T-helper 1 cell (primary cell): ENCODE measurements around the gene CSTF2T.
"Not testable (repeated sequence)": the region's sequence is repeated elsewhere in the genome, so short reads cannot be mapped to it uniquely, and the experiment has no call there.

Experiments used
- DNase-seq, 5 donors: peaks; one replicate each; pipeline ENCODE4 v3.0.0-alpha.2; 2012 to 2020

CSTF2T gene

DNA sequence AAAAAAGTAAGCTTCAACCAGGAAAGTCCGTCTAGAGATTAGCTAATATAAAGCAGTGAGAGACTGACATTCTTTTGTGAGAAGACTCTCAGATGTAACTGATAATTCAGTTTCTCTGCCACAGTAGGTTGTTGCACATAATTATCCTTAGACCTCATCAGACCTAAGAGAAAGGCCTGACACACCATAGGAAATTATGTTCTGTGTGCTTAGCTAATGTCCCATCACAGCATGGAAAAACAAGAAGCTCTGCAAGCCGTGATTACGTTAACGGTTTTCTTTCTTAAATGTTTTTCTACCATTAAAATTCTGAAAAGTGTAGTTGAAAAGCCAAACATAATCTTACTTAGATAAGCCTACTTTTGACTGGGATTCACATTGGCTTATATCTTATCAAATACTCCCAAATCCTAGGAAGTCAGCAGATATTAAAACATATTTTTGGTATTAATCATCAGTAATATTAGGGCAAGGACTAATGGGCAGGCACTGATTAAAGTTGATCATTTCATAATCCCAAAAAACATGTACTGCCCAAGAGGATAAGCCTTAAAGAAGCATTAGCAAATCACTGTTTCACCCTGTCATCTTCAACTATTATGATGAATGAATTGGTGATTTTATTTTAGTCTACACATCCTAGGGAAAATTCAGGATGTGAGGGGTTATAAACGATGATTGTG is 5.2 kb downstream of the CSTF2T start:
- DNase-seq = no peak

- no peak for DNase-seq
Observed at GRCh38 chr10:51691135-51691534, 8.3 kb downstream of the CSTF2T start.

DNA sequence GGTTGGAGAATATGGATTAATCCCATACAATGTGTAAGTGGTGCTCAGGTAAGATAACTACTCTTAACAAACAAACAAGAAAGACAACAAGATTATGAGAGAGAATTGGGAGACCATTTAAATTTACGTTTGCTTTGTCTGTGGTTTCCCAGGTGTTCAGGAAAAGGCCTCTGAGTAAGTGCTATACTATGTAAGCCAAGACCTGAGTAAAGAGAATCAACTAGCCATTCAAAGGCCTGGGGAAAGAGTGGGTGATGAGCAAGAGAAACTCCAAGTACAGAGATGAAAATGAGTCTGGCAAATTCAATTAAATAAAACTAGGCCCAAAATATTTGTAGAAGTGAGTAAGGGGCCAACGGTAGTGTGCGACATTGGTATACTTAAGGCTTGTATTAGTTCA is 9.9 kb downstream of the CSTF2T start:
- DNase-seq = no peak

DNA sequence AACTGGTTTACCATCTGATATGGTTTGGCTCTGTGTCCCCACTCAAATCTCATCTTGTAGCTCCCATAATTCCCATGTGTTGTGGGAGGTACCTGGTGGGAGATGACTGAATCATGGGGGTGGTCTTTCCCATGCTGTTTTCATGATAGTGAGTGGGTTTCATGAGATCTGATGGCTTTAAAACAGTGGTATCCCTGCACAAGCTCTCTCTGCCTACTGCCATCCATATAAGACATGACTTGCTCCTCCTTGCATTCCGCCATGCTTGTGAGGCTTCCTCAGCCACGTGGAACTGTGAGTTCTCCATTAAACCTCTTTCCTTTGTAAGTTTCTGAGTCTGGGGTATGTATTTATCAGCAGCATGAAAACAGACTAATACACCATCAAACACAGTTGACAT is 10.6 kb downstream of the CSTF2T start:
- not testable (repeated sequence) for DNase-seq

- DNase-seq = no peak
Observed at GRCh38 chr10:51687296-51687695, 12.1 kb downstream of the CSTF2T start.

DNA sequence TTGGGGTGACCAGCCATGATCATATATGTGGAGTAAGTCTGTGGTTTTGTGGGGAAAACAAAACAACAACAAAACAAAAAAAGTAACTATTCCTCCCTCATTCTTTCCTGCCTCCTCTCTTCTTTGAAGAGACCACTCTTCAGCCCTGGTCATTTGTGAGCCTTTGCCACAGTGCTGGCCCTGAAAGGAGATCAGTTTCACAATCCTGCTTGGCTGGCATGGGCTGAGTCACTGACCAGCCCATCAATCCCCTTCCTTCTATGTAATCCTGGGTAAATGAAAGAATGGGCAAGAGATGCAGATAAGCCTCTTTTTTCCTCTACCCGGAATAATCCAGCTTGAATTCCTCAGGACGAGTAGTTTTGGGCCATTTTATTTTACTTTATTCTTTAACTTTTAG is 13.6 kb downstream of the CSTF2T start:
- DNase-seq = no peak

DNA sequence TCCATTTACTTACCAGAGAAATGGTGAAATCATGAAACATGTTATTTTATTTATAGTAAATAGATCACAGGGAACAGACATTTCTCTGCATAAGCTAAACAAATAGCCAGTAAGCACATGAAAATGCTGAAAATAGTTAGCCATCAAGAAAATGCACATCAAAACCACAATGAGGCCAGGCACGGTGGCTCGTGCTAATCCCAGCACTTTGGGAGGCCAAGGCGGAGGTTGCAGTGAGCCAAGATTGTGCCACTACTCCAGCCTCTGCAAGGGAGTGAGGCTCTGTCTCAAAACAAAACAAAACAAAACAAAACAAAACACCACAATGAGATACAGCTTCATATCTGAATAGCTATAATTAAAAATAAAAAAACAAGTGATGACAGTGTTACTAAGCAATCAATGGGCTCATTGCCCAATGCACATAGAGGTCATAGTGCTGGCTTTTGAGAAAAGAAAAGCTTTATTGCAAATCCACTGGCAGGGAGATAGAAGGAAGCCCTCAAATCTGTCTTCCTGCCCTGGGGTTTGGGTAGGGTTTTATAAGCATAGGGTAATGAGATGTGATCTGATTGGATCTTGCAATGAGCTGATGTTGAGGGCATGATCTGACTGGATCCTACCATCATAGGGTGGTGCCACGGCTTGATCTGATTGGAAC is 16.2 kb downstream of the CSTF2T start:
- DNase-seq = no peak

DNA sequence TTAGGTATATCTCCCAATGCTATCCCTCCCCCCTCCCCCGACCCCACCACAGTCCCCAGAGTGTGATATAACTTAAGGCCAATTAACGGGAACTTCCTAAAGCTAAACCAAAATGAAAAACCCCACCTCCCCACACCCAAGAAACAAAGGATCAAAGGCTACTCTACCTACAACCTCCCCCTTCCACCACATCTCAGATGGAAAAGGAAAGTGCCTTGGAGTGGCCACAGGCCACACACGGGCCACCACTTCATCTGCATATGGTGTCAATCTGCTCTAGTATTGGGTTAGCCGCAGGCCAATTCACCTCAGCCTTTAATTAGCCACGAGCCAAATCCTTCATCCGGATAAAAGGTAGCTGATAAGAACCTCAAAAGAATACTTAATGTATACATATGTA is 19.6 kb downstream of the CSTF2T start:
- no peak for DNase-seq

DNA sequence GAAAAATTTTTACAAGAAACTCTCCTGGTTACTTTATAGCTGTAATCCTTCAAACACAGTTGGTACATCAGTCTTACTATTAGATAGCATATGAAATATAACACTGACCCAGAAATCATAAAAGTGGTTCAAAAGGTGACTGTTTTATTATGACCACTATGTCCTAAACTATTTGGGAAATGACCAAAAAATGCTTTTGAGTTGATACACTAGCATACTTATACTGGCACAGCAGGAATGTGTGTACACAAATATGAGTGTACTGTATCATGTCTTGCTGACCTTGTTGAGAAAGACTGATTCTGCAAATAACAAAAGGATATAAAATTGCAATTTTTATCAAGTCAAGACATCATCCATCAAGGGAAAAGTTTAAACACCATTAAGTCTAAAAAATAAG is 24.3 kb downstream of the CSTF2T start:
- no peak for DNase-seq

- no peak for DNase-seq
Observed at GRCh38 chr10:51672039-51672535, 27.3 kb downstream of the CSTF2T start.

DNA sequence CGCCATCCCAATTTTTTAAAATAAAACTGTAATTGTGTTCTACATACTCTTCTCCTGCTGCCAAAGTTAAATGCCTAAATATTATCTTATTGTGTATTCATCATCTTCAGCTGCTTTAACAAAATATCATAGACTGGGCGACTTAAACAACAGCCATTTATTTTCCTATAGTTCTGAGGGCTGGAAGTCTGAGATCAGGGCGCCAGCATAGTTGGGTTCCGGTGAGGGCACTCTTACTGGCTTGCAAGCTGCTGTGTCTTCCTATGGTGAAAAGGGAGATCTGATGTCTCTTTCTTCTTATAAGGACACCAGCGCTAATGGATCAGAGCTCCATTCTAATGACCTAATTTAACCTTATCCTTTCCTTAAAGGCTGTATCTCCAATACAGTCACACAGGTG is 30.4 kb downstream of the CSTF2T start:
- no peak for DNase-seq

DNA sequence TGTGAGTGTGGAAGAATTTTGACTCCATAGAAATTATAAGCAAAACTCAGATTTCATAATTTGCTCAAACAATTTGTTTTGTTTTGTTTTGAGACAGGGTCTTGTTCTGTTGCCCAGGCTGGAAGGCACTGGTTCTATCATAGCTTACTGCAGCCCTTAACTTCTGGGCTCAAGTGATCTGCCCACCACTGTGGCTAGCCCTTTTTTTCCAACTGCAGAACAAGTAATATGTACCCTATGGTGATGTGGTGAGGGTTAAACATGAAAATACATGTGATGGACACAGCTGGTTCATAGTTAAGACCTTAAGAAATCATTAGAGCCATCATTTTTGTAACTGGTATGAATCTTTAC is 31.1 kb downstream of the CSTF2T start:
- DNase-seq = no peak

- DNase-seq = no peak
Observed at GRCh38 chr10:51667678-51668335, 31.6 kb downstream of the CSTF2T start.

DNA sequence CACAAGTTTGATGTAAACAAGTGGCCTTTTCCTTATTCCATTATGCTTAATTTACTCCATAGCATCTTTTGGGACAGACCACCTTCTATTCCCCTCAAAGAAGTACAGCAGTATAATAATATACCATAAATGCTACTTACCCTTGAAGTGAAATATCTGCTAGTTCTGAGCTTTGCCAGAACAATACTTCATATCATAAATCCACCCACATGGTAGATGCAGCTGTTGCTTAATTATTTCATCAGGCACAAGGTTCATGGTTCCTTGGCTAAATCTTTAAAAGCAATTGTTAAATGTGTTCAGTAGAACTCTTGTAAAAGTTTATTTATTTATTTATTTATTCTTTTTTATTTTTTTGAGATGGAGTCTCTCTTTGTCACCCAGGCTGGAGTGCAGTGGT is 32.9 kb downstream of the CSTF2T start:
- no peak for DNase-seq

GRCh38 chr10:51663086-51663485 is 36.3 kb downstream of the CSTF2T start:
- DNase-seq = no peak

DNA sequence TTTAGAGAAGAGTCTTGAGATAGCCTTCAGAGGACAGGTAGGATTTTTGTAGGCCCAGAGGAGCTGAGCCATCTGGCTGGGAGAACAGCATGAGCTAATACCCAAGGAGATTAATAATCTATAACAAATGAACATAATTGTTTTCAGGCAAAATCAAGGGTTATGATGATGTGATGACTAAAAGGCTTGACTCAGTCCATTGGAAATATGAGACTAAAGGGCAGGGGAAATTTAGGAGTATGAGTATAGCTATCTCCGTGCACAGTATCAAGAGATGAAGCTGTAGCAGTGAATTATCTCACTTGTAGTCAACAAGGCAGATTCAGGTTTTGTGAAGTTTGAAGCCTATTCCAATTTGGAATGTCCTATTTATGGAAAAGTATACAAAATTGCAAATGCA is 40.1 kb downstream of the CSTF2T start:
- DNase-seq = no peak

GRCh38 chr10:51658000-51658399 is 41.4 kb downstream of the CSTF2T start:
- DNase-seq = no peak

- no peak for DNase-seq
Observed at GRCh38 chr10:51656503-51656902, 42.9 kb downstream of the CSTF2T start.

DNA sequence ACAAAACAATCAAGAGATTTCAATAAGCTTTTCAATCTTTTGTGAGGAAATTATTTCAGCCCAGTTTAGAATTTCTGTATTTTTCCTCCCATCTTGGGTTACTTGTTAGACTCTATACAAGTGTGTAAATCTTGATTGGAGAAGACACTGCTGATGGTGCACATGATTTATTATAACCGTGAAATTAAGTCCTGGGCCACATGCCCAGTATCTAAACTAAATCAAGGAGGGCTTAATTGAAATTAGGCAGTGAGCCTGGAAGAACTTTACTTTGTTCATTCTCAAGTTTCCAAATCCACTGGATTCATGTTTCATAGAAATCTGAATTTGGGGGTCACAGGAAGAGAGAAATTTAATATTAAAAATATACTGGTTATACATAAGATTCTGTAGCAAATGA is 44.5 kb downstream of the CSTF2T start:
- no peak for DNase-seq

DNA sequence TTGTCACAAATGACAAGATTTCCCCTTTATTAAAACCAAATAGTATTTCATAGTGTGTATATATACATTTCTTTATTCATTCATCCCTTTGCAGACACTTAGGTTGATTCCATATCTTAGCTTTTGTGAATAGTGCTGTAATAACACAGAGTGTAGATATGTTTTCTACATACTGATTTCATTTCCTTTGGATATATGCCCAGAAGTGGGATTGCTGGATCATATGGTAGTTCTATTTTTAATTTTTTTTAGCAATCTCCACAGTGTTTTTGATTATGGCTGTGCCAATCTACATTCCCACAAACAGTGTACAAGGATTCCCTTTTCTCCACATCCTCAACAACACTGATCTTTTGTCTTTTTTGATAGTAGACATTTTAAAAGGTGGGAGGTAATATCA is 46.4 kb downstream of the CSTF2T start:
- DNase-seq = no peak

- DNase-seq = no peak
Observed at GRCh38 chr10:51651063-51651462, 48.3 kb downstream of the CSTF2T start.

GRCh38 chr10:51649064-51649463 is 50.3 kb downstream of the CSTF2T start:
- no peak for DNase-seq
